ENCODE measurements around the gene MPV17L2.
A peak's percentile ranks its signal among the peaks of the same experiment; 100 is the strongest.

MPV17L2 gene

DNA sequence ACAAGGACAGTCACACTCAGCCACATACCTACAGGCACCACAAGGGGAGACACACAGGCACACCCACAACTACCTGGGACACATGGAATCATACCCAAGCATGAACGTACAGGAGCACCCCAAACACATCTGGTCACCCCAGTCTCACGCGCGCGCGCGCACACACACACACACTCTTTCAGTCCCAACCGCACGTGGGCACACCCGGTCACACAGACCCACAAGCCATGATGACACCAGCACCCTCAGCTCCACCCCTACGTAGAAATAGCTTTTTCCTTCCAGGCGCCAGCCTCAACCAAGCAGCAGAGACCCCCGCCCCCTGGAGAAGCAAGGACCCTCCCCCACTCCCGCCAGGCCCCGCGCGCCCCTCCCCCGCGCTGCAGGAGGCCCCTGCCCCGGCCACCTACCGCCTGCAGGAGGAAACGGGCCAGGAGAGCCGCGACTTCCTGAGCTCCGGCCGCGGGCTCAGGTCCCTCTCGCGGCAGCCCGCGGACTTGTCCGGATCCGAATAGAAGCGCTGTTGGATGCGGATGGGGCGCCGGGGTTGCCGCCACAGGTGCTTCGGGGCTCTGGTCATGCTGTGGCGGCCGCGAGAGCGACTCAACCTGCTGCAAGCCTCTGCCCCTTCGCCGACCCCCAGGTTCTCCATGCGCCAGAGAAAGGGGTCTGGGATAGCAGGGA, 39.7 kb downstream of the MPV17L2 start:
- peak overlapping the region; percentile 54 for H3K4me3 ChIP-seq (ENCODE audit: low read depth, low read length)

DNA sequence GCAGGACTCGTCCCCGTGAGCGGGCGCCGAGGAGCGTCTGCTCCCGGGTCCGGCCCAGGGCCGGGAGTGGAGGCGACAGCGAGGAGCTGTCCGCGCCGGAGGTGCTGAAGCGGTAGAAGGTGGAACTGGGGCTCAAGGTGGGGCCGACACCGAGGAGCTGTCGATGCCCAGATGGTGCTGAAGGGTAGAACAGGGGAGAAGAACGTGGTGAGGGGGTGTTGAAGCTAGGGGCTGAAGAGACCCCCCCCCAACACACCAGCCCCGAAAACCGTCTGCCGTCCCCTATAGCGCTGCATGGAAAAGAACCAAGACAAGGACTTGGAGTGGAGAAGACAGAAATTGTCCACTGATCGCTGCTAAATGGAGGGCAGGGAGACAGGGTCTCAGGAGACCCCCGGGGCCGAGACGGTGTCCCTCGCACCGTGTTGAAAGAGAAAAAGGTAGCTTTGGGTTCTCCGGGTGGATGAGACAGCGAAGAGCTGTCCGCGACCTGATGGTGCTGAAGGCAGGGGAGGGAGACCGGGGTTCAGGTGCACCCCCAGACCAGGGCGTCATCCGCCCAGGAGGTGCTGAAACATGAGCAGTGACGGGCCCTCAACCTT, 40.3 kb downstream of the MPV17L2 start:
- H3K4me3 ChIP-seq (ENCODE audit: low read depth, low read length): no peak overlapping the region

DNA sequence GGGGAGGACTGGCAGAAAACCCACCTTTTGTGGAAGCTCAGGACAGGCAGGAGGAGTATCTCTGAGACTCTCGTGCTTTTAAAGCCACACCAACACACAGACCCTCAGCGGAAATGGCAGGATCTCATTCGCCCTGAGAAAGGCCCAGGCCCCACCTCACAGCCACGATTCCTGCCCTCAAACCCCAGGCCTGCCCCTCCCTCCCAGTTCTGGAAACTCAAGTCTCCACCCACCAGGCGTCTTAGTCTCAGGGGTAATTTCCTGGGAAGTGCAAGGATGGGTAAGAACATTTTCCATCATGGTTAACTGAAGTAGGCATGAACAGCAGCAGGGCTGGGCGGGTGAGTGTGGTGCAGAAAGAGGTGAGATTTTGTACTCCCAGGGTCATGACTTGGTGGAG, 41.2 kb downstream of the MPV17L2 start:
- no peak overlapping the region for H3K4me3 ChIP-seq (ENCODE audit: low read depth, low read length)

DNA sequence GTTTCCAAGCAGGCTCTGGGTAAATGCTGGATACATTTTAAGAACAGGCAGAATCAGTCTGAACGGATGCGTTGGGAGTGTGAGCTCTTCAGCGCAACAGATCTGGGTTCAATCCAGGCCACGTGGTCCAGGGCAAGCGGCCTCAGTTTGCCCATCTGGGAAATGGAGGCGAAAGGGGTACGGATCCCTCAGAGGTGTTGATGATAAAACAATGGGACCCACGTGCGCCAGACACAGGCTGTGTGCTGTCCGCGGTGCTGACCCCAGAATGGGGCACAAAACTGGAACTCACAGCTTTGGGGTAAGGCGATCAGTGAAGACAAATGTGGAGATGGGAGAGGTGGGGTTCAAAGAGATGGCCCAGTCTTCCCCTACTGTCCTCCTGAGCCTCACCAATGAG, 46.3 kb downstream of the MPV17L2 start:
- H3K4me3 ChIP-seq (ENCODE audit: low read depth, low read length): no peak overlapping the region

DNA sequence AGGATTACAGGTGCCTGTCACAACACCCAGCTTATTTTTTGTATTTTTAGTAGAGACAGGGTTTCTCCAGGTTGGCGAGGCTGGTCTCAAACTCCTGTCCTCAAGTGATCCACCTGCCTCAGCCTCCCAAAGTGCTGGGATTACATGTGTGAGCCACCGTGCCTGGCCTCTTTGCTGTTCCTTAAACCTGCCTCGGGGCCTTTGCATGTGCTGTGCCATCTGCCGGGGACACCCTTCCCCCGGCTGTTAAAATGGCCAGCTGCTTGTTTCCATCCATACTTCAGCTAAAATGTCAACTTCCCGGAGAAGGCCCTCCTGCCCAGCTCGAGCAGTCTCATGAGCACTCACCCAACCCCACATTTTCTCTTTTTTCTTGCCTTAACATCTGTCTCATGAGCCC, 52.3 kb downstream of the MPV17L2 start:
- H3K4me3 ChIP-seq (ENCODE audit: low read depth, low read length): no peak overlapping the region
